Esophagus muscularis mucosa (tissue), 4 donors: ENCODE results near the gene TK2. TPM values are rescaled to one million over a fixed set of nuclear protein-coding genes. Genes with fewer than 3 reads are reported as not detected.
A peak's percentile ranks its signal among the peaks of the same experiment; 100 is the strongest.

Experiments
- DNase-seq: peaks from one replicate; pipeline ENCODE4 v3.0.0-alpha.2; 2017; ENCODE audit errors: extremely low spot score
- H3K27ac ChIP-seq, 4 donors: fragments of 200-600 bp; sonication (generic); replicated peaks in 1 of 4; 1 replicate in 3 of 4; 2 replicates in 1 of 4; pipeline ENCODE4 v1.5.1; 2016 to 2019; ENCODE audit warnings: mild to moderate bottlenecking in 1 of 4
- H3K27me3 ChIP-seq, 4 donors: fragments of 200-600 bp; sonication (generic); one replicate each; pipeline versions ENCODE4 v1.5.1 to v1.6.0; 2016 to 2019
- H3K36me3 ChIP-seq, 4 donors: fragments of 200-600 bp; sonication (generic); one replicate each; pipeline ENCODE4 v1.5.1; 2016 to 2019
- H3K4me1 ChIP-seq, 4 donors: fragments of 200-600 bp; sonication (generic); one replicate each; pipeline ENCODE4 v1.5.1; 2016 to 2019
- H3K4me3 ChIP-seq, 4 donors: fragments of 200-600 bp; sonication (generic); 1 replicate in 2 of 4; 2 replicates in 2 of 4; pipeline ENCODE4 v1.5.1; 2016 to 2019; ENCODE audit warnings: mild to moderate bottlenecking in 4 of 4, moderate library complexity in 1 of 4
- H3K9me3 ChIP-seq, 4 donors: fragments of 200-600 bp; sonication (generic); 1 replicate in 3 of 4; 2 replicates in 1 of 4; pipeline ENCODE4 v1.5.1; 2016 to 2019
- EP300 ChIP-seq: sonication (generic); formaldehyde crosslinking; IDR thresholded peaks from one replicate; pipeline ENCODE4 v1.6.1; 2017; ENCODE audit warnings: antibody characterized with exemption
- POLR2A ChIP-seq: fragments of 450-650 bp; IDR thresholded peaks from one replicate; pipeline ENCODE4 v1.6.1; 2017; ENCODE audit warnings: antibody characterized with exemption, moderate library complexity, mild to moderate bottlenecking, low read depth
- POLR2AphosphoS5 ChIP-seq, 2 donors: sonication (generic); formaldehyde crosslinking; IDR thresholded peaks; one replicate each; pipeline ENCODE4 v1.6.1; 2017; ENCODE audit warnings: antibody characterized with exemption in 2 of 2
- WGBS: methylation state at CpG from one replicate; pipeline ENCODE4 v1.1.5; 2018; 5-methylcytosine and 5-hydroxymethylcytosine counted together
- intact Hi-C: fragments of 100-400 bp; cut with DNase I; formaldehyde crosslinking; loops from one replicate; pipeline ENCODE4 v1.15.1; 2023
- total RNA-seq, 4 donors: library from RNA; depleted of rRNA; stranded (reverse); fragments of >200 nt; gene quantifications; one replicate each; pipeline versions ENCODE4 v1.1.0 to v1.2.1, GENCODE V29; 2016
- TF ChIP-seq, protein P1 (sequence below), 3 experiments: fragments of 200-600 bp in 2 of 3; fragments of 450-650 bp in 1 of 3; sonication (generic) in 2 of 3; IDR thresholded peaks; one replicate each; pipeline ENCODE4 v1.5.1; 2017 to 2019; ENCODE audit warnings: antibody characterized with exemption in 3 of 3, mild to moderate bottlenecking in 2 of 3, moderate library complexity in 1 of 3

Gene TK2
- total RNA-seq, 4 donors from 2014 or later, result 26.3 to 35.2 (median 30.0) TPM

DNA sequence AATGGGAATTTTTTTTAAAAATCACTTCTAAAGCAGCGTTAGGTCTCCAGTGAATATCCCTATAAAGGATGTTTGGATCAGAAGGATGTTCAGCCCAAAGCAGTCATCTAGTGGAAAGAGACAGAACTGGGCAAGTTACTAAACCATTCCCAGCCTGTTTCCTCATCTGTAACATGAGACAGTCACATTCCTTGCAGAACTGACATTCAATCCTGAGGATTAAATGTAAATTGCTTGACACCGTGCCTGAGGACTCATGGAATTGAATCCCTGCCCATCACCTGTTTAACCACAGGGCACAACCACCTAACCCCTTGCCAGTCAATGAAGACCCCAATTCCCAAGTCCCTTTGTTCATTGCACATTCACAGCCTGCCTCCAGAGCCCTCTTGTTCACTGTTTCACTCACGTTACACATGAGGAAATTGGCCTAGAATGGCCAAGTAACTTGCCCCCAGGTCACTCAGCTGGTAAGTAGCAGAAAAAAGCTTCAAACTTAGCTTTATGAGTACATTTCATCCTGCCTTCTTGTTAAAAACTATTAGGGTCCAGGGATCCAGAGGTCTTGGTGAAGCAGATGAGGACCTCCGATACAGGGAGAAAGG is 30.8 kb upstream of the TK2 start:
- Histone ChIP-seq H3K27ac (no peak overlapping the region), H3K4me3 (no peak overlapping the region), H3K9me3 (no peaks in the 10 kb centered on the region), H3K27me3 (peaks cover 0 to 34% (median 8%) of the 10 kb centered on the region in 4 donors), H3K4me1 (peaks cover 12 to 15% (median 14%) of the 10 kb centered on the region in 4 donors), H3K36me3 (no peaks in the 10 kb centered on the region)
- intact Hi-C loops, result no loop called here
- peak; percentile 34 for DNase-seq
- TF ChIP-seq, protein P1, sequence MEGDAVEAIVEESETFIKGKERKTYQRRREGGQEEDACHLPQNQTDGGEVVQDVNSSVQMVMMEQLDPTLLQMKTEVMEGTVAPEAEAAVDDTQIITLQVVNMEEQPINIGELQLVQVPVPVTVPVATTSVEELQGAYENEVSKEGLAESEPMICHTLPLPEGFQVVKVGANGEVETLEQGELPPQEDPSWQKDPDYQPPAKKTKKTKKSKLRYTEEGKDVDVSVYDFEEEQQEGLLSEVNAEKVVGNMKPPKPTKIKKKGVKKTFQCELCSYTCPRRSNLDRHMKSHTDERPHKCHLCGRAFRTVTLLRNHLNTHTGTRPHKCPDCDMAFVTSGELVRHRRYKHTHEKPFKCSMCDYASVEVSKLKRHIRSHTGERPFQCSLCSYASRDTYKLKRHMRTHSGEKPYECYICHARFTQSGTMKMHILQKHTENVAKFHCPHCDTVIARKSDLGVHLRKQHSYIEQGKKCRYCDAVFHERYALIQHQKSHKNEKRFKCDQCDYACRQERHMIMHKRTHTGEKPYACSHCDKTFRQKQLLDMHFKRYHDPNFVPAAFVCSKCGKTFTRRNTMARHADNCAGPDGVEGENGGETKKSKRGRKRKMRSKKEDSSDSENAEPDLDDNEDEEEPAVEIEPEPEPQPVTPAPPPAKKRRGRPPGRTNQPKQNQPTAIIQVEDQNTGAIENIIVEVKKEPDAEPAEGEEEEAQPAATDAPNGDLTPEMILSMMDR (IDR thresholded peaks at IDR 0.05), result no peak
- TF ChIP-seq POLR2A, result no peak
- no peak for TF ChIP-seq POLR2AphosphoS5 (IDR thresholded peaks at IDR 0.05)
- TF ChIP-seq EP300, result no peak
- WGBS, result 86% methylated on average over 4 of the region's 4 CpGs

DNA sequence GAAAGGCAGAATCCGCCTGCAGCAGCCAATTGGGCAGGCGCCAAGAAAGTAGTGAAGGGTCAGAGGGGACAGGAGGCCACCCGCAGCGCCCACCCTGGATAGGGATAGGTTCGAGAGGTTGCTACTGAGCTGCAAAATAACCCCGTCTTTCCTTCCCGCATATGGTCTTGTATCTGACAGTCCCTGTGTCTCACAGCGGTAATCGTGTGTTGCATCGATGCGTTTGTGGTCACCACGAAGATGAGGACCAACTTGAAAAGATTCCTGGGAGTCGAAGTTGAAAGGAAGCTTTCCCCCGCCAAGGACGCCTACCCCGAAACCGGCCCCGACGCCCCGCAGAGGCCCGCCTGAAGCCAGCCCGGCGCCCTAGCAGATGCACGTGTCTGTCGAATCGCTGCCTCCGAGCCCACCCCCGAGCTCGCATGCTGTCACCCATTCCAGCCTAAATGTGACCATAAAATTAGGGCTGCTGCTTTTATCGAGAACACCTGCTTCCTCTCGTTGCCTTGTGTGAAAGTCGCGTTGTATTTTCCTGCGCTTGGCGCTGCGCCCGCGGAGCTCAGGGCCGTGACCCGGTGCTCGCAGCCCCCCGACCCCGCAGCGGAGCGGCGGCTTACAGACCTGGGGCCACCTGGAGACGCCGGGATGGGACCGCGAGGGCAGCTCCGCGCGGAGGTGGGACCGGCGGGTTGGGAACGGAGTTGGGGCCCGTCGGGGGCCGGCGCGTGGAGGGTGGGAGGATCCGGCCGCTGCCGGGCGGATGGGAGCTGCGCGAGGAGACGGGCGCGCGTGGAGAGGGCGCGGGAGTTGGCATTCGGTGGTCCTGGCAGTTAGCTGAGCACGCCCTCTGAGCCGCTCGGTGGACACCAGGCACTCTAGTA is 29.0 kb upstream of the TK2 start, which contains the start of gene CMTM2:
Gene CMTM2 (plus strand): TSS at position 813 of the 881 bp plus-strand sequence. CDS start 145 bp downstream, outside the sequence.
- intact Hi-C loops, result no loop called here
- H3K27me3 ChIP-seq, result peaks cover 0 to 41% (median 8%) of the 10 kb centered on the region in 4 donors
- no peaks in the 10 kb centered on the region for H3K9me3 ChIP-seq
- DNase-seq, result peak; percentile 89
- TF ChIP-seq EP300, result no peak
- TF ChIP-seq POLR2AphosphoS5 (IDR thresholded peaks at IDR 0.05), result no peak
- TF ChIP-seq POLR2A, result no peak
- TF ChIP-seq, protein P1 (IDR thresholded peaks at IDR 0.05), result no peak
- peak within 1 kb of the TSS; percentile 31 to 52 (median 42) for H3K4me3 ChIP-seq
- 39% methylated on average over 26 of the region's 77 CpGs for WGBS
- H3K36me3 ChIP-seq, result no peaks in the 10 kb centered on the region
- peaks cover 10 to 15% (median 14%) of the 10 kb centered on the region in 4 donors for H3K4me1 ChIP-seq
- no peak within 1 kb of the TSS for H3K27ac ChIP-seq

DNA sequence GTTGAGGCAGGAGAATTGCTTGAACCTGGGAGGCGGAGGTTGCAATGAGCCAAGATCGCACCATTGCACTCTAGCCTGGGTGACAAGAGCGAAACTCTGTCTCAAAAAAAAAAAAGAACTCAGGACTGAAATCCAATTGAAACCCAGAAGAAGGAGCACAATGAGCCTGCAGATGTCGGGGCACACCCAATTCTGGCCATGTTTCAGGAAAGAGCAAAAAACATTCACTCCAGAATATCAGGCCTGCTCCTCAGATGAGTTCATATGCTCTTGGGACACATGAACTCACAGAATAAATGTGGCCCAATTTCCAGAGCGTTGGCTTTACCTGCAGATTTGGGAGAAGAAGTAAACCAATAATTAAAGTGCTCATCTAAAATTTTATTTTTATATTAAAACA is 26.4 kb upstream of the TK2 start:
- H3K36me3 ChIP-seq, result no peaks in the 10 kb centered on the region
- peaks cover 10 to 15% (median 14%) of the 10 kb centered on the region in 4 donors for H3K4me1 ChIP-seq
- intact Hi-C loops, result no loop called here
- TF ChIP-seq, protein P1 (IDR thresholded peaks at IDR 0.05), result no peak
- TF ChIP-seq POLR2A, result no peak
- TF ChIP-seq EP300, result no peak
- TF ChIP-seq POLR2AphosphoS5 (IDR thresholded peaks at IDR 0.05), result no peak
- no peak overlapping the region for H3K4me3 ChIP-seq
- DNase-seq, result no peak
- 84% methylated on average over 5 of the region's 5 CpGs for WGBS
- no peak overlapping the region for H3K27ac ChIP-seq
- H3K9me3 ChIP-seq, result no peaks in the 10 kb centered on the region
- peaks cover 0 to 41% (median 8%) of the 10 kb centered on the region in 4 donors for H3K27me3 ChIP-seq

- H3K27me3 ChIP-seq, result peaks cover 0 to 41% (median 8%) of the 10 kb centered on the region in 4 donors
- peaks cover 10 to 19% (median 14%) of the 10 kb centered on the region in 4 donors for H3K4me1 ChIP-seq
- no peaks in the 10 kb centered on the region for H3K36me3 ChIP-seq
- no peak overlapping the region for H3K27ac ChIP-seq
- no peak overlapping the region for H3K4me3 ChIP-seq
- no peaks in the 10 kb centered on the region for H3K9me3 ChIP-seq
- intact Hi-C loops, result no loop called here
- TF ChIP-seq, protein P1 (IDR thresholded peaks at IDR 0.05), result no peak
- TF ChIP-seq POLR2A, result no peak
- TF ChIP-seq EP300, result no peak
- no peak for TF ChIP-seq POLR2AphosphoS5 (IDR thresholded peaks at IDR 0.05)
- 98% methylated on average over 3 of the region's 3 CpGs for WGBS
- no peak for DNase-seq
Observed at GRCh38 chr16:66575060-66575459, 25.1 kb upstream of the TK2 start.
